Natural killer cell (primary cell): ENCODE data around the gene FJX1. TPM values are rescaled to one million over a fixed set of nuclear protein-coding genes. Genes with fewer than 3 reads are reported as not detected.

Source experiments
- ATAC-seq, 3 donors: fragments of 150-1000 bp in 2 of 3; fragments of 200-7000 bp in 1 of 3; cut with Tn5 transposase; 1 replicate in 1 of 3; 2 replicates in 2 of 3; pipeline ENCODE4 v1.10.0; 2021; ENCODE audit warnings: mild to moderate bottlenecking in 2 of 3, moderate library complexity in 2 of 3
- DNase-seq, 2 donors: peaks; one replicate each; pipeline versions ENCODE4 v3.0.0 to v3.0.0-alpha.2; 2013 to 2021; ENCODE audit warnings: mixed read lengths in 1 of 2
- H3K27ac ChIP-seq: one replicate; pipeline ENCODE4 v1.5.1; 2013; ENCODE audit warnings: mild to moderate bottlenecking, low read length
- H3K27me3 ChIP-seq: one replicate; pipeline ENCODE4 v1.6.1; 2013; ENCODE audit warnings: low read length; ENCODE audit not compliant: control insufficient read depth, insufficient read depth
- H3K36me3 ChIP-seq: one replicate; pipeline ENCODE4 v1.6.1; 2013; ENCODE audit warnings: low read length; ENCODE audit not compliant: control insufficient read depth, insufficient read depth
- H3K4me1 ChIP-seq: one replicate; pipeline ENCODE4 v1.6.1; 2013; ENCODE audit warnings: low read length; ENCODE audit not compliant: control insufficient read depth, insufficient read depth
- H3K4me3 ChIP-seq: one replicate; pipeline ENCODE4 v1.5.1; 2013; ENCODE audit warnings: low read length
- H3K9me3 ChIP-seq: one replicate; pipeline ENCODE4 v1.6.1; 2013; ENCODE audit warnings: low read length; ENCODE audit not compliant: control insufficient read depth, insufficient read depth
- H3K27ac Mint-ChIP-seq, 2 donors: one replicate each; pipeline ENCODE4 v1.8.0; 2022; ENCODE audit warnings: mild to moderate bottlenecking in 2 of 2, mixed read lengths in 2 of 2, moderate library complexity in 1 of 2
- H3K27me3 Mint-ChIP-seq, 2 donors: one replicate each; pipeline ENCODE4 v1.8.0; 2022; ENCODE audit warnings: low read depth in 2 of 2, mixed read lengths in 2 of 2
- H3K36me3 Mint-ChIP-seq: one replicate; pipeline ENCODE4 v1.8.0; 2022; ENCODE audit warnings: mixed read lengths
- H3K4me1 Mint-ChIP-seq, 2 donors: one replicate each; pipeline ENCODE4 v1.8.0; 2022; ENCODE audit warnings: mixed read lengths in 2 of 2
- H3K4me3 Mint-ChIP-seq: one replicate; pipeline ENCODE4 v1.8.0; 2022; ENCODE audit warnings: mild to moderate bottlenecking, moderate library complexity, mixed read lengths
- H3K9me3 Mint-ChIP-seq, 2 donors: one replicate each; pipeline ENCODE4 v1.8.0; 2022; ENCODE audit warnings: mixed read lengths in 2 of 2
- WGBS: methylation state at CpG from one replicate; pipeline ENCODE4 v1.1.7; 2013; ENCODE audit warnings: missing lambda C conversion rate; ENCODE audit not compliant: insufficient coverage; 5-methylcytosine and 5-hydroxymethylcytosine counted together
- intact Hi-C: fragments of 100-400 bp; cut with micrococcal nuclease; formaldehyde crosslinking; loops from one replicate; pipeline ENCODE4 v1.14.2; 2022
- total RNA-seq, 4 donors: library from RNA; stranded (reverse); fragments of 120-200 nt in 1 of 4; gene quantifications; one replicate each; pipeline versions ENCODE4 v1.2.3 to v1.2.4, GENCODE V29; 2013 to 2022
- TF ChIP-seq, protein P1 (sequence below): fragments of 200-600 bp; IDR thresholded peaks from one replicate; pipeline ENCODE4 v1.8.0; 2022; ENCODE audit warnings: antibody characterized with exemption

The FJX1 gene
- total RNA-seq, 3 donors from 2014 or later (not counting 1 experiment from before 2014, with no cell fraction given) = not detected

GRCh38 chr11:35588627-35589026, 29.6 kb upstream of the FJX1 start:
- Histone ChIP-seq H3K27ac (no peak overlapping the region), H3K36me3 (no peaks in the 10 kb centered on the region), H3K4me1 (no peaks in the 10 kb centered on the region), H3K4me3 (no peak overlapping the region), H3K9me3 (no peaks in the 10 kb centered on the region), H3K27me3 (no peaks in the 10 kb centered on the region)
- WGBS = 92% methylated on average over 2 of the region's 4 CpGs
- ATAC-seq (no peak), DNase-seq (no peak)
- intact Hi-C loops = no loop called here
- no peak overlapping the region for H3K4me3 Mint-ChIP-seq
- H3K4me1 Mint-ChIP-seq = no peaks in the 10 kb centered on the region
- peaks cover 22 to 65% of the 10 kb centered on the region in 2 donors for H3K27me3 Mint-ChIP-seq
- no peaks in the 10 kb centered on the region for H3K9me3 Mint-ChIP-seq
- no peaks in the 10 kb centered on the region for H3K36me3 Mint-ChIP-seq
- TF ChIP-seq, protein P1, sequence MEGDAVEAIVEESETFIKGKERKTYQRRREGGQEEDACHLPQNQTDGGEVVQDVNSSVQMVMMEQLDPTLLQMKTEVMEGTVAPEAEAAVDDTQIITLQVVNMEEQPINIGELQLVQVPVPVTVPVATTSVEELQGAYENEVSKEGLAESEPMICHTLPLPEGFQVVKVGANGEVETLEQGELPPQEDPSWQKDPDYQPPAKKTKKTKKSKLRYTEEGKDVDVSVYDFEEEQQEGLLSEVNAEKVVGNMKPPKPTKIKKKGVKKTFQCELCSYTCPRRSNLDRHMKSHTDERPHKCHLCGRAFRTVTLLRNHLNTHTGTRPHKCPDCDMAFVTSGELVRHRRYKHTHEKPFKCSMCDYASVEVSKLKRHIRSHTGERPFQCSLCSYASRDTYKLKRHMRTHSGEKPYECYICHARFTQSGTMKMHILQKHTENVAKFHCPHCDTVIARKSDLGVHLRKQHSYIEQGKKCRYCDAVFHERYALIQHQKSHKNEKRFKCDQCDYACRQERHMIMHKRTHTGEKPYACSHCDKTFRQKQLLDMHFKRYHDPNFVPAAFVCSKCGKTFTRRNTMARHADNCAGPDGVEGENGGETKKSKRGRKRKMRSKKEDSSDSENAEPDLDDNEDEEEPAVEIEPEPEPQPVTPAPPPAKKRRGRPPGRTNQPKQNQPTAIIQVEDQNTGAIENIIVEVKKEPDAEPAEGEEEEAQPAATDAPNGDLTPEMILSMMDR = no peak
- no peak overlapping the region for H3K27ac Mint-ChIP-seq

DNA sequence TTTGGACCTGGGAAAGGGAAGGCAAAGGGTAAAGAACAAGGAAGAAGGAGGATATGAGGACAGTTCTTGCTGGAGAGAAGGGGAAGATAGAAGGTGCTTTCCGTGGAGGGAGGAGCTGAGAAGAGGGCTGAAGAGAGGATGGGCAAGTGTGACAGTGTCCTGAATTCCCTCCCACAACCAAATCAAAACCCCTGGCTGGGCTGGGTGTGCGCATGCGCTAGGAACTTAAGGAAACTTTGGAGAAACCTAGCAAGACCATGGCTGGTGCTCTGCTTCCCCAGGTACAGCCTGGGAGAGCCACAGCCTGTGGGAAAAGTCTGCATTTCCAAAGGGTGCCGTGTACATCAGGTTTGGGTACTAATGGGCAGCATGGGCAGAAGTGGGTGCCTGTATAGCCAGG, 29.0 kb upstream of the FJX1 start:
- no peak for ATAC-seq

DNA sequence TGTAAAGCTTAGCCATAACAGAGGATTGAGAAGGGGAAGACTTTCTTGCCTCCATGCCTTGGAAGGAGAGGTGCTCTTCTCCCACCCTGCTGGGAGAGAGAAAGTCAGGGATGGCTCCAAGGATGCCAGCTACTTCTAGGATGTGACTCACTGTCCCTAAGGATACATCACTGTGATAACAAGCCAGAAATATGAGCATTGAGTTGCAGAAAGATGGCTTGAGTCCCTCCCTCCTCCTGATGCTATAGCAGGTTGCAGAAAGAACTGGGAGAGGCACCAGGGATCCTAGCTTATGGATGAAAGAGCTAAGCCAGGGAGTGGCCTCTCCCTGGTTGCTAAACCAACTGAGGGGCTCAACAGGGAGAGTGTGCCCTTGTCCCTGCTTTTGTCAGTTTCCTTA, 27.8 kb upstream of the FJX1 start:
- H3K4me1 Mint-ChIP-seq = no peaks in the 10 kb centered on the region
- H3K27ac Mint-ChIP-seq = no peak overlapping the region
- H3K4me3 Mint-ChIP-seq = no peak overlapping the region
- no peaks in the 10 kb centered on the region for H3K27me3 ChIP-seq
- intact Hi-C loops = no loop called here
- H3K9me3 Mint-ChIP-seq = no peaks in the 10 kb centered on the region
- H3K4me3 ChIP-seq = no peak overlapping the region
- no peak overlapping the region for H3K27ac ChIP-seq
- TF ChIP-seq, protein P1 = no peak
- H3K4me1 ChIP-seq = no peaks in the 10 kb centered on the region
- DNase-seq = no peak
- H3K27me3 Mint-ChIP-seq = peaks cover 22 to 53% of the 10 kb centered on the region in 2 donors
- no peak for ATAC-seq
- H3K36me3 ChIP-seq = no peaks in the 10 kb centered on the region
- no peaks in the 10 kb centered on the region for H3K9me3 ChIP-seq
- H3K36me3 Mint-ChIP-seq = no peaks in the 10 kb centered on the region

More for the DNA sequence above, 29.0 kb upstream of the FJX1 start:
- H3K27ac ChIP-seq = no peak overlapping the region
- DNase-seq = no peak
- Mint-ChIP-seq H3K4me1 (no peaks in the 10 kb centered on the region), H3K9me3 (no peaks in the 10 kb centered on the region), H3K27me3 (peaks cover 22 to 58% of the 10 kb centered on the region in 2 donors), H3K4me3 (no peak overlapping the region), H3K36me3 (no peaks in the 10 kb centered on the region), H3K27ac (no peak overlapping the region)
- H3K36me3 ChIP-seq = no peaks in the 10 kb centered on the region
- no peaks in the 10 kb centered on the region for H3K4me1 ChIP-seq
- no peaks in the 10 kb centered on the region for H3K9me3 ChIP-seq
- no peaks in the 10 kb centered on the region for H3K27me3 ChIP-seq
- WGBS = 91% methylated on average over 3 of the region's 4 CpGs
- TF ChIP-seq, protein P1 = no peak
- intact Hi-C loops = no loop called here
- H3K4me3 ChIP-seq = no peak overlapping the region

- Histone ChIP-seq H3K36me3 (no peaks in the 10 kb centered on the region), H3K9me3 (no peaks in the 10 kb centered on the region), H3K4me3 (no peak overlapping the region), H3K4me1 (no peaks in the 10 kb centered on the region), H3K27me3 (no peaks in the 10 kb centered on the region), H3K27ac (no peak overlapping the region)
- Mint-ChIP-seq H3K4me1 (no peaks in the 10 kb centered on the region), H3K9me3 (no peaks in the 10 kb centered on the region), H3K27ac (no peak overlapping the region), H3K4me3 (no peak overlapping the region), H3K27me3 (peaks cover 21 to 63% of the 10 kb centered on the region in 2 donors), H3K36me3 (no peaks in the 10 kb centered on the region)
- ATAC-seq = no peak
- no peak for DNase-seq
- intact Hi-C loops = no loop called here
- TF ChIP-seq, protein P1 = no peak
Measured at GRCh38 chr11:35593143-35593542, 25.1 kb upstream of the FJX1 start.
